SH-SY5Y (cell line): ENCODE results near the gene THSD4.

Source experiments
- GATA2 ChIP-seq: IDR thresholded peaks from 2 replicates; pipeline ENCODE4 v1.6.1; 2011; ENCODE audit warnings: mild to moderate bottlenecking, low read depth, low read length
- GATA3 ChIP-seq: IDR thresholded peaks from 2 replicates; pipeline ENCODE4 v1.6.1; 2011; ENCODE audit warnings: low read depth, mild to moderate bottlenecking, low read length, moderate library complexity

DNA sequence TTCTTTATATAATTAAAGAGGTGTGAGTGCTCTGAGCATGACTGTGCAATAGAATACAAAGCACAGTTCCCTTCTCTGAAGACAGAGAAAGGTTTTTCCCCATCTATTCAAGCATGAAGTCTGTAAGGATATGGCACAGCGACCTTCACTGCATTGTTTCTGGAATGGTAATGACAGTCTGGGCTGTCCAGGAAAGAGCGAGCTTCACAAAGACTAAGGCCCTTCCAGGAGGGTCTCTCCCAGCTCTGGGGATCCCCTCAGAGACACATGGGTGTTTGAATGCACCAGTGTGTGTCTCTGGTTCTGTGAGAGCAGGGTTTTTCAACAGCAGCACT, 515.2 kb downstream of the THSD4 start:
- TF ChIP-seq GATA2 (no peak), GATA3 (no peak)
